Hepatic stellate cell (primary cell): ENCODE measurements around the gene B4GALT6.

Experiments
- DNase-seq: peaks from one replicate; pipeline ENCODE4 v3.0.0; 2011; ENCODE audit warnings: low spot score

Gene B4GALT6

DNA sequence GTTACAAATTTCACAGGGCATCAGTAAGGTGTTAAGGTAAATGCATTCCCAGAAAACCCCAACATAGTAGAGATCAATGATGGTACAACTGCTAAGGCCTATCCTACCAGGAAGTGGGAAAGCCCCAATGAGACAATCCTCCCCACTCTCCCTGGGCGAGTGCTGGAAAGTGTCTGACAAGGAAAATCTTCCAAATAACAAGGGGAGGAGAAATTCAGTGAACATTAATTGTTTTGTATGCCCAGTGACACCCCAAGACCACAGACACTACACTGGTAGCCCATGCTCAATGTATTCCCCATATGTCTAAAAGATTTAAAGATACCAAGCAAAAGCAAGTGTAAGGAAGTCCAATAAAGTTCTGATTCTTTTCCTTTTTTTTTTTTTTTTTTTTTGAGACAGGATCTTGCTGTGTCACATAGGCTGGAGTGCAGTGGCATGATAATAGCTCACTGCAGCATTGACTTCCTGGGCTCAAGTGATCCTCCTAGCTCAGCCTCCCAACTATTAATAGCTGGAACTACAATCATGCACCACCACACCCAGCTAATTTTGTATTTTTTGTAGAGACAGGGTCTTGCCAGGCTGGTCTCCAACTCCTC, 24.7 kb downstream of the B4GALT6 start:
- no peak for DNase-seq

DNA sequence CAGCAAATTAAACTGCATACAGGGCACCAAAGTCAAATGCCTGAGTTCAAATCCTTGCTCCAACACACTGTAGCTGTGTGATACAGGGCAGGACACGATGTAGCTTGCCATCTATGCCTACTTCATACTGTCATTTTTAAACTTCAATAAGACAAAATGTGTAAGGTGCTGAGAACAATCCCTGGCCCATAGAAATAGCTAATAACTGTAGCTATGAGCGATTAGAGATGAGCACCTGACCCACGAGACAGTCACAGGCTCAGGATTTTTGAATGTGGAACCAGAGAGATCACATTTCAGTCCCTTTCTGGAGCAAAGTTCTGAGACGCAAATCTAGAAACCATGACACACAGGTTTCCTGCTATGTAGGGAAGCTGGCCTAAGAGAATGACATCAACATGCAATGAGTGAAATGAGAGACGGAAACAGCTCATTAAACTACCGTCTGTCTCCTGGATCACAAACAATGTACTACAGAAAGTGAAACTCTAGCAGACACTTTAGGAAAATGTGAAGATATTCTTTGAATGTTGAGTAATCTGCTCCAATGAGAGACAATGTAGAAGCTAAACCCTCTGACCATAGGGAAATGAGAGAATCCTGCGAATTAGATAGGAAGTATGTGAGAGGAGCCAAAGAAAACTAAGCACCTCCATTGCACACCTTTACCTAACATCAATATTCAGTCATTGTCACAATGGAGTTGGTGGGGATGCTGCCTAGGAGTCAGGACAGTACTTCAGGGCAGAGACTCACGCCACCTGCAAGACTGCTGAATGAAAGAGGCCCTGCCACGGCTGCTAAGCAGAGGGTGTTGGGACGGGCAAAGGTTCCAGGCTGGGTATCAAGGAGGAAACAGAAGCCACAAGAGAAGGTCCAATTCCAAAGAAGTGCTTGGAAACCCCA, 25.5 kb downstream of the B4GALT6 start:
- DNase-seq = no peak

DNA sequence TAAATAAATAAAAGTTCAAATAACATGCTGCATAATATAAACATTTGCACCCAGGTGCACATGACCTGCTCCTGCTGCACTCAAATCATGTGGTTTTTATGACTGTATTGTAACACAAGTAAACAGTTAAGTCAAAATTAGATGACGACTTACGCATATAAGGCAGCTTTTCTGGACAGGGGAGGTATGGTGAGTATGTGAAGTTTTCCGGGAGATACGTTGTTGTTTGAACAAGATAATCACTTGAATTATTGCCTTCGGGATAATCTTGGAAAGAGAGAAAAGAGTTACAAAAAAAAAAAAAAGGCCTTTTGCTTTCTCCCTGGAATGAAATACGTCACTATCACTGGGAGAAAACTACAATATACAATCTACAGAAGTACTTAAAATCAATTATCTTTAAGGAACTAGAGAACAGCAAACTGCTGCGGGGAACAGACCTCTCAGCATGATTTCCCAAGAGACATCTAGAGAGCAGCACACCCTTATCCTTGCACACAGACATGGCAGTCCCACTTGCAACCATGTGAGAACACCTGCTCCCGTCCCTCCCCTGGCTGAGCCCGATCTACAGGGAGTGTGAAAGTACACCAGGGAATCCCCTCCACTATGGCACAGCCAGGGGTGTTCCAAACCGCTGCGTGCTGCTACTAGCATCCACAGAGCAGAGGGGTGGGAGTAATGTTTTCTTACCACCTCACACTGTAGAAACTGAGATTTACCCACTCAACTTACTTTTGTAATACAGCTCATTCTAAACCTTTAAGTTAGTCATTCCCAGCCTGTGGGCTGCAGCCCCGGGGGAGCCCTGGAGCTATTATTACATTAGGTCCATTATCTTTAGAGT, 26.3 kb downstream of the B4GALT6 start:
- no peak for DNase-seq

DNA sequence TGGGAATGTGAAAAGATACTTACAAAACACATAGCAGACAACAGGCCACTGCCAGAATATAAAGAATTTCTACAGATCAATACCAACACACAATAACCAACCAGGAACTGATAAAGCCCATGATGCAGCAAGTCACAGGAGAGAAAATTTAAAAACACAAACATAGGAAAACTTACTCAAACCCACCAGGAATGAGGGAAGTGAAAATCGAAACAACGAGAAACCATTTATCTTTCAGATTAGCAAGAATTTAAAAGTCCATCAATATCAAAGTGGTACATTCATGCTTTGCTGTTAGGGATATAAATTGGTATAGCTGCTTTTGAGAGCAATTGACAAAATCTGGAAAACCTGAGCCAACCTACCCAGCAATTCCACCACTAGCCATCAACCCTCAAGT, 27.6 kb downstream of the B4GALT6 start:
- no peak for DNase-seq

DNA sequence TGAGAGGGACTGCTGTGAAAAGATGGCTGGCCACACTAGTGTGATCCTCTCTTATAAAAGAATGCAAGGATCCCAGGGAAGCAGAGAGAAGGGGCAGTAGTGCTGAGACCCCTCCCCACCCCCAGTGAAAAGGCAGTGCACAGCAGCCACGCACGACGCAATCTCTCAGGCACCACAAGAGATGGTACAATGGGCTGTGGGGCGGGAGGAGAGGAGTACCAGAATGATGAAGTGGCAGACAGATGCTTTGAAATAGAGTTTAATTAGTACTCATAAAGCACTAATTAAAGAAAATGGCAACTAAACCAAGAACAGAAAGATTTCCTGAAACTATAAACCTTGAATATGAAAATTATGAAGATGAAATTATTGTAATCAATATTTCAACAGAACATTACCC, 29.0 kb downstream of the B4GALT6 start:
- no peak for DNase-seq

DNA sequence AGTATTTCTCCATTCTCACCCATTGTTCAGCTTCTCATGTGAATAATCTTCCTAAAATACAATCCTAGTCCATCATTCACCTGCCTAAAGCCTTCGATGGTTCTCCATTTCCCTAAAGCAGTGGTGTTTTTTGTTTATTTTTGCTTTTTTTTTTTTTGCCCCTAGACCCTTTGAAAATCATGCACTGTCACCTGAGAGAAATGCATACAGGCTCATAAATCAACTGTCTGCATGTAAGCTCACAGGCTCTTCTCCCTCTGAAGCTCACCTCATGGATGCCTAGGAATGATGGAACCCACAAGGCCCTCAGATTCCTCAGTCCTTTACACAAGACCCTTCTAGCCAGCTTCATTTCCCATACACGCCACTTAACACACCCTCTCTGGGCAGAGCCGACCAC, 31.5 kb downstream of the B4GALT6 start:
- no peak for DNase-seq

DNA sequence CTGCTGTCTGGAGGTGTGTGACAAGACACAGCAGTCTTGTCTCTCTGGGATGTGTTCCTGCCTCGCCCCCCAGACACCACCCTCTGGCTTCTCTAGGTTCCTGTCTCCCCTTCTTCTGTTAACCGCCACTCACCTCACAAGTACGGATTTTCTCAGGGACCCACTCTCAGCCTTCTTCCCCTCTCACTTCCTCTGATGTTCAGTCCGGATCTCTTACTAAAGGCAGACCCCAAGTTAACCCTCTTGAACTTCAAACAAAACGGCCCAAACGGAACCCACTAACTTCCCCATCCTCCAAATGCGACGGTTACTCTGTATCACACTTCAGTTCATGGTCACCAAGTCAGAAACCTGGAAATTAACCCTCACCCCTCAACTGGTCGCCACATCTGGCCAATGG, 32.0 kb downstream of the B4GALT6 start:
- no peak for DNase-seq

DNA sequence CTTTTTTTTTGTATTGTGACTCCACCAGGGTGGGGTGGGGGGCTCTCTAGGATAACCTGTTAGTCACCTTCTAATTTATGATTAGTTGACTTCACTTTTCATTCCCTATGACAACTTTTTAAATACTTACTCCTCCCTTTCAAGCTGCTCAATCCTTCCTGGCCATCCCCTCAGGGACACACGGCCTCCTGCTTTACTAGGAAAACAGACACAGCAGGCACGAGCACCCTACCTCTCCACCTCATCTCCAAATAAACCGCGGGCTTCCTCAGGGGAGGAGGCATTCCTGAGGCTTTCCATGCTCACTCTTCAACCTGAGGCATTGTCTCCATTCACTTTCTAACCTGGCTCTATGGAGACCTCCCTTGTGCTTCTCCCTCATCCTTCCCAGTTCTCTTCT, 33.0 kb downstream of the B4GALT6 start:
- DNase-seq = no peak

DNA sequence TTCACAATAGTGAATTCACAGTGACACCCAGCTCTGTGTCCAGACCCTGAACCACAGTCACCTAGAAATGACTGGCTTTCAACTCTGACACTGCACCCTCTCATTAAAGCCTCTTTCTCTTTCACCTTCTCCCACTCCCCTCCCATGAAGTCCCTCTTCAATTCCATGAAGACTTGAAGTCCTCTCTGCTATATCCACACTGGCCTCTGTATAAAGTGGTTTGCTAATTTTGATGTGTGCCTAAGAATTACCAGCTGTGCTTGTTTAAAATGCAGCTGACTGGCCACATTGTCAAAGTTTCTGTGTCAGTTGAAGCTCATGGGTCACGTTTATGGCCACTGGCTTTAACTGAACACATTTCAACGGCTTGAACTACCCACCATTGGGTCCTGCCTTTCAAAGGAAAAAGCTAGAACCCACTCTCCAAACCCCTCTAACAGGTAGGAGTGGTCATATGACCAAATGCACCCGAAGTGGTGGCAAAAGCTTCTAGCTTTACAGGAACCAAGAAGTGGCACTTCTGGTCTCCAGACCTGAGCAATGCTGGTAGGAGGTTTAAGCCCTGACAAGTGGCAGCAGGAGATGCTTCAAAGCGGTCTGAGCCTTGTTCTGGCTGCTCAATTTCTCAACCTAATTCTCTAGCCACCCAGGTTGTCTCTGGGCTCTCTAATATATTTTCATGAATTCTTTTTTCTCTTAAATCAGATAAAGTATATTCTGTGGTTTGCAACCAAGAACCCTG, 34.2 kb downstream of the B4GALT6 start:
- DNase-seq = no peak

DNA sequence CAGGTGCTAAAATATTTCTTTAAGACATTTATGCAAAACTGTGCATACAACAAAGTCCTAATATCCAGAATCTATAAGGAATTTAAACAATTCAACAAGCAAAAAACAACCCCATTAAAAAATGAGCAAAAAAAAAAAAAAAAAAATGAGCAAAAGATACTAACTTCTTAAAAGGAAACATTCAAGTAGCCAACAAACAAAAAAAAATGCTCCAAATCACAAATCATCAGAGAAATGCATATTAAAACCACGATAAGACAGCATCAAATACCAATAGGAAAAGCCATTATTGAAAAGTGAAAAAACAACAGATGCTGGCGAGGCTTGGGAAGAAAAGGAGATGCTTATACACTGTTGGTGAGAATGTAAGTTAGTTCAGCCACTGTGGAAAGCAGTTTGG, 34.9 kb downstream of the B4GALT6 start:
- no peak for DNase-seq

DNA sequence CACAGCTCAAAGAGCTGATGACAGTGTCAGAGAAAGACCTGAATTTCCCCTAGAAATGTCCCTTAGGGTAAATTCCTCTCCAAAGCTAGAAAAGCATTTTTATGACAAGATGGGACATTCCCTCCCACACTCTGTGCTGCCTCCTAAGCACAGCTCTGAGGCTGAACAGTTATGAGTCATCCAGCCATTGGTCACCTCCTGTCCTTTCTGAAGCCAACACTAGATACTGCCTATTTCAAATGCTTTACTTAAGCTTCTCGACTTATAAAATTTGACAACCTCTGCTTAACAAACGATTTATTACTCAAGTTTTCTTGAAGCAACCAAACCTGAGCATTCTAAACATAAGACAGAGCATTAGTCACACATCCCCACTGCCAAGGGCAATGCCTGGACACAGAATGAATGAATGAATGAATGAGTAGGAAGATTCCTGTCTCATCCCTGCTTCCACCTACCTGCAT, 35.4 kb downstream of the B4GALT6 start:
- no peak for DNase-seq

DNA sequence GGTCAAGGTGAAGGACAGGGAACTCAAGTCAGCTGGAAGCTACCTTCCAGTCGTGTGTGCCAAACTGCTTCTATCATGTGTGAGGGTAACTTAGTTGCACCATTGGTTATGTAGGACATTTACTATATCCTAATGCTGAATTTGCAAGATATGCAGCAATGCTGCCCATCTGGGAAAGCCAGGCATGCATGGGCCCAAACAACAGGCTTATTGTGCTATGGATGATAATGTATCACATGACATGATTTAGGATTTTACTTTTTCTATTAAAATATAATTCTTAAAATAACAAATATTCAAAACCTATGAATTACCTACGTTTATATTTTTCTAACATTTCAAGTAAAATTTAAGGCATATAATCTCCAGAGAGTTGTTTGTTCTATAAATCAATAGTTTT, 35.9 kb downstream of the B4GALT6 start:
- no peak for DNase-seq

DNA sequence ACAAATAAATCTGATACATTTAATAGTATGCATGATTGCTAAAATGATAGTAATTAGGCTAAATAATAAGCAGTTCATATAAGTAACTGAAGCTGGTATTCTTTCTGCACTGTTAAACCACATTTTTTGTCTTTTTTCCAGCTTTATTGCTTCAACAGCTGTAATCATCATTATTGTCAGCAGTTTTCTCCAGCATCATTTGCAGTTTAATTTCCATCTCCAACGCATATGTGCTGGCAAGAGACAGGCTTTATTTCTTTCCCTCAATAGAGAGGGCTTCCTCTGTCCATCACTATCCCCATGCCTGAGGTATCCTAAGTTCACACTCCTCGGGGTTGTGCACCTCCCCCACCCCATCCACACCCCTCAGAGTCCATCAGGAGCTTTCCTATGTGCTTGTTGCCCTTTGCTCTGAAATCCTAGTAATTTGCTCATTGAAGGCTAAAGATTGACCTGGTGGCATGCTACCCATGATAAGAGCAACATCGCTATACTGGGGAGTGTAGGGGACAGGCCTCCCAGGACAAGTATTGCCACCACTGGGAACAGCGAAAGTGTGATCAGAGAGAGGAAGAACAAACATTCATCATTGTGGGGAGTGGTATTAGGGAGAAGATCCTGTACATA, 37.1 kb downstream of the B4GALT6 start:
- DNase-seq = no peak

DNA sequence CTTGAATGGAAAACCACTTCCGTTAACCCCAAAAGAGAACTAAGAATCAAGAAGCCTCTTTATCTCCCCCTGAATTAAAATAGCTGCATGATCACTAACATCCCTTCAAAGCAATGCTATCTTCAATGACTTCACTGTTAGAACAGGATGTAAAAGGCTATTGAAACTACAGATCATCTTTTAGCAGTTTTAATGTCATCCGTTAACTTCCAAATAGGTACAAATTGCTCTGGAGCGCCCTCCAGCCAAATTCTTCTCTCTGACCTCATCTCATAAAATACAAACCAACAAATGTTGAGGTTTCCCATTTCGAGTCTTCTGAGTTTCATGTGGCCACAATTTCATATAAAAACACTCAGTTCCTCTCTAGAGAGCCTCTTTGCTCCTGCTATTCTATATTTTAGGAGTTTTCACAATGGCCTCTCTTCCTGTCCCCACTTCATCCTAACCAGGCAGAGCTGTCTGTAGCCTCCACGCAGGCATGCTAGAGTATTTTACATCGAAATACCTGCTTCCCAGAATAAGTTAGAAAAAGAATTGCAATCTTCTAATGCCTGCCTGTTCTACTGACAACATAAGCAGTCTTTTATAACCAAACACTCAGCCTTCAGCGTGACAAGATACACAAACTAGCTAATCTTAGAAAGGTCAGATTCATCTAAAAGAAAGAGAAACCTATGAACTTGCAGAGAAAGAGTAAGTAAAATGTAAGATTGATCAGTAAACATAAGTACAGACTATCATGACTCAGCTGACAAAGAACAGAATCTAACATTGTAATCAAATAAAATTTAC, 37.9 kb downstream of the B4GALT6 start:
- no peak for DNase-seq

DNA sequence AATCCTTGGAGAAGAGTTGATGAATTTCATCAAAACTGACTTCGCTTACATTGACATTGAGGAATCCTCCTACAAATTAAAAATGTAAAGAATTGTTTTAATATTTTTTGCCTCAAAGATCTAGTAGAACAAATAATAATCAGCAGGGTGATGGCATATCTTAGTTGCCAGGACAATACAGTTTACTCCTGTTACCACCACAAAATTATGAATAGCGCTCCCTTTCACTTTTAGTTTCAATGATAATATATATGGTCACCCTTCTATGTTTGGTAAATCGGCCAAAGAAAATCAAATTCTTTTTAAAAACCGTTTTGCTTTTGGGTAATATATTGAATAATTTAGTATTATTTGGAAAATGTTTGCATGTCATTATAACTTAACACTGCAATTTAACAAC, 39.0 kb downstream of the B4GALT6 start:
- DNase-seq = no peak

DNA sequence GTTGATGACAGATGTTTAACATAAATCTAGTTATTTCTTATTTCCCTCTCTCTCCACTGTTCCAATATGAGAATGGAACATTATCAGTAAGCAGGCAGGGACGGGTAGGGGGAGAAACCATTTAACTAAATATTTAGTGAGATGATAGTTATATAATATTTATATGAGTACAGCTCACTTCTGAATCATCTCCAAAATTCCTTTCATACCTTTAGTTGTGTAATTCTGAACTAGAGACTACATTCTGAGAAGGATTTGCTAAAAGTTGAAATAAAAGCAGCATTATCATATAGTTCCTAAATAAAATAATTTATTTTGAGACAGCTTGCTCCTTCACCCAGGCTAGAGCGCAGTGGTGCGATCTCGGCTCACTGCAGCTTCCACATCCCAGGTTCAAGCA, 41.4 kb downstream of the B4GALT6 start:
- no peak for DNase-seq

DNA sequence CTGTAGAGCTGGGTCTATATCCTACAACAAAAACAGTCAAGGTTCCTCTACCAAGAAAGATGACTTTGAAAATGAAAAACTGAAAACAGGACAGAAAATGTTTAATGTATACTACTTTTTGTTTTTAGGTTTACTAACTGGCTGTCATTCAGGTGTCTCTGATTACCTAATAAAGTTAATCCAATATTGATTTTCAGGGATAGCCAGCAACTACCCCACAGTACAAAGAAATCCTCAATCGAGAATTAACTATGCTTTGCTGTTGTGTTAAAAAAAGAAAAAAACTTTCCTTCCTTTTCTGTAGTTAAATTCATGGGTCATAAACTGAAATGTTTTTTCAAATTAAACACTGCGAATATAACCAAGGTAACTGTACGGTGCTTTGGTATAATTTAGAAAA, 46.9 kb downstream of the B4GALT6 start:
- DNase-seq = no peak

DNA sequence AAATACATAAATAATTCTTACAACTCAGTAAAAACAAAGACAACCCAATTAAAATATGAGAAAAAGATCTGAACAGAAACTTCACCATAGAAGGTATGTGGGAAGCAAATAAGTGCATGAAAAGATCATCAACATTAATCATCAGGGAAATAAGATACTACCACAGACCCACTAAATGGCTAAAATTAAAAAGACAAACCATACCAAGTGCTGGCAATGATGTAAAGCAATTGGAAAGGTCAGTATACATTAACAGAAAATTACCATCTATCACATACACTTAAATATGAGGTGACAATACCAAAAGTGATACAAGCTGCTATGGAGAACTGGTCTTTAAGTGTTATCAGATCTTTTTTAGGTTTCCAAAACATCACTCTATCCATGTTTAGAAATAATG, 48.0 kb downstream of the B4GALT6 start:
- no peak for DNase-seq

DNA sequence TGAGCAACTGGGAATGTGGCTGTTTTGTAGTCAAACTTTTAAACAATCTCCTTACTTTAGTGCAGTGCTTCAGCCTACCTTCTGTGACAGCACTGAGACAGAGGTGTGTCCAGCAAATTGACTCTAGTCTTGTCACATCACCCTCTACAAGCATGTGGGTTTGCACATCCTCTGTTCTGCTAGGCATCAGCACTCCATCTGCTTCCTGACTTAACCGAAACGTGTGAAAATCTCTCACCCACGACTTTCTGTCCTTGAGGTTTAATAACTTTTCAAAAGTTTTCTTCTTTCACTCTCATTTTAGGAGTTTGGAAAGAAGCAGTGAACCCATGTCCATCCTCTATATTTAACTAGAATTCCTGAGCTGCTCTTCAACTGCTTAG, 50.1 kb downstream of the B4GALT6 start:
- no peak for DNase-seq

DNA sequence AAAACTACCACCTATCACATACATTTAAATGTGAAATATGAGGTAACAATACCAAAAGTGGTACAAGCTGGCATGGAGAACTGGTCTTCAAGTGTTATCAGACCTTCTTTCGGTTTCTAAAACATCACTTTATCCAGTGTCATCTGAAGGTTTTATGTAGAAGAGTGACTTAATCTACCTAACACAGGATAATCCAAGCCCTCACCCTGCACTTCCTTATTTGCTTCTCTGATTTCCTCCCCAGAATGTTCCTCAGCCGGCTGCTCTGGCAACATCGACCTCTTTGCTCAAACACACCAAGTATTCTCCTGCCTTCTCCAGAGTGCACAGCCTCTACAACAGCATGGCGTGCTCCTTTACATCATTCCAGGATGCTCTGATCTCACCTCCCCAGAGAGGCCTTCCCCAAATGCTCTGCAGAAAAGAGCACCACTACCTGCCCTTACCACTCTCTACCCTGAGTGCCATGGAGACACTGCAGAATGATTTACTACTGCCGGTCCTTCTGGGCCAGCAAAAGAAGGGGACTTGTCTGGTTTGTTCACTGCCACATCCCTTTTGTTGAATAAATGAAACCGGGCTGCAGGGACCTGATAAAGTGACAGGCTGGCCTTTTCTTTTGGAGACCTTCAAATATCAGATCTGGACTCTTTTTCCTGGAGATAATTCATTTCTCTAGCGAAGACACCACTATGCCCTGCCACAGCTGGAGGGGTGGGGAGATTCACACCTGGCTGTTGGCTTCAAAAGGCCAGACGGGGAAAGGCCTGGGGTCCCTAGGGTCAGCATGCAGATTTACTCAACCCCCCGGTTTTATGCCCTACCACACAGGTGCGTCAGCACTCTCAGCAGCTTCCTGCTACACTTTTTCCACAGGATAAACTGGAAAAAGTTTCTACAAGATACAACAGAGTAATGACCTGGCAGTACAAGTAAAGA, 50.7 kb downstream of the B4GALT6 start:
- DNase-seq = no peak
